ENCODE measurements around the gene PPP1R15B. TPM values are rescaled to one million over a fixed set of nuclear protein-coding genes. Genes with fewer than 3 reads are reported as not detected.

PPP1R15B gene
- total RNA-seq, 1 experiment from 2014 or later: 69.3 TPM

DNA sequence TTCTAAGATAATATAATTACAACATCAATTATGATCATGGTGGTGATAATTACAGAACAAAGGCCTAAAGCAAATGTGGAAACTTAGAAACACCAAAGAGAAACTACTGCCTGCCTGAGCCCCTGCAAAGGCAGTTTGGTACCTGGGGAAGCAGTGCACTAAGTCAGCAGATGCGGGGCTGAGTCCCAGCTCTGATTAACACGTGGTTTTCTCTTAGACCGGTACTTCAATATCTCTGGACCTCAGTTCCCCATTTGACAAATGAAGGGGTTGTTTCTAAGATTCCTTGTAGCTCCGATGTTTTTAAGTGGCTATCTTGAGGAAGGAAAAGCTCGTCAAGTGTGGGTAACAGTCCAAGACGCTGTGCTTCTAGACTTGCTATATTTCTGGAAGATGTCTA lies 35.2 kb downstream of the PPP1R15B start:
- TF ChIP-seq, protein P1, sequence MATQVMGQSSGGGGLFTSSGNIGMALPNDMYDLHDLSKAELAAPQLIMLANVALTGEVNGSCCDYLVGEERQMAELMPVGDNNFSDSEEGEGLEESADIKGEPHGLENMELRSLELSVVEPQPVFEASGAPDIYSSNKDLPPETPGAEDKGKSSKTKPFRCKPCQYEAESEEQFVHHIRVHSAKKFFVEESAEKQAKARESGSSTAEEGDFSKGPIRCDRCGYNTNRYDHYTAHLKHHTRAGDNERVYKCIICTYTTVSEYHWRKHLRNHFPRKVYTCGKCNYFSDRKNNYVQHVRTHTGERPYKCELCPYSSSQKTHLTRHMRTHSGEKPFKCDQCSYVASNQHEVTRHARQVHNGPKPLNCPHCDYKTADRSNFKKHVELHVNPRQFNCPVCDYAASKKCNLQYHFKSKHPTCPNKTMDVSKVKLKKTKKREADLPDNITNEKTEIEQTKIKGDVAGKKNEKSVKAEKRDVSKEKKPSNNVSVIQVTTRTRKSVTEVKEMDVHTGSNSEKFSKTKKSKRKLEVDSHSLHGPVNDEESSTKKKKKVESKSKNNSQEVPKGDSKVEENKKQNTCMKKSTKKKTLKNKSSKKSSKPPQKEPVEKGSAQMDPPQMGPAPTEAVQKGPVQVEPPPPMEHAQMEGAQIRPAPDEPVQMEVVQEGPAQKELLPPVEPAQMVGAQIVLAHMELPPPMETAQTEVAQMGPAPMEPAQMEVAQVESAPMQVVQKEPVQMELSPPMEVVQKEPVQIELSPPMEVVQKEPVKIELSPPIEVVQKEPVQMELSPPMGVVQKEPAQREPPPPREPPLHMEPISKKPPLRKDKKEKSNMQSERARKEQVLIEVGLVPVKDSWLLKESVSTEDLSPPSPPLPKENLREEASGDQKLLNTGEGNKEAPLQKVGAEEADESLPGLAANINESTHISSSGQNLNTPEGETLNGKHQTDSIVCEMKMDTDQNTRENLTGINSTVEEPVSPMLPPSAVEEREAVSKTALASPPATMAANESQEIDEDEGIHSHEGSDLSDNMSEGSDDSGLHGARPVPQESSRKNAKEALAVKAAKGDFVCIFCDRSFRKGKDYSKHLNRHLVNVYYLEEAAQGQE (IDR thresholded peaks at IDR 0.05; ENCODE audit: low read depth): no peak
- TF ChIP-seq, protein P2, sequence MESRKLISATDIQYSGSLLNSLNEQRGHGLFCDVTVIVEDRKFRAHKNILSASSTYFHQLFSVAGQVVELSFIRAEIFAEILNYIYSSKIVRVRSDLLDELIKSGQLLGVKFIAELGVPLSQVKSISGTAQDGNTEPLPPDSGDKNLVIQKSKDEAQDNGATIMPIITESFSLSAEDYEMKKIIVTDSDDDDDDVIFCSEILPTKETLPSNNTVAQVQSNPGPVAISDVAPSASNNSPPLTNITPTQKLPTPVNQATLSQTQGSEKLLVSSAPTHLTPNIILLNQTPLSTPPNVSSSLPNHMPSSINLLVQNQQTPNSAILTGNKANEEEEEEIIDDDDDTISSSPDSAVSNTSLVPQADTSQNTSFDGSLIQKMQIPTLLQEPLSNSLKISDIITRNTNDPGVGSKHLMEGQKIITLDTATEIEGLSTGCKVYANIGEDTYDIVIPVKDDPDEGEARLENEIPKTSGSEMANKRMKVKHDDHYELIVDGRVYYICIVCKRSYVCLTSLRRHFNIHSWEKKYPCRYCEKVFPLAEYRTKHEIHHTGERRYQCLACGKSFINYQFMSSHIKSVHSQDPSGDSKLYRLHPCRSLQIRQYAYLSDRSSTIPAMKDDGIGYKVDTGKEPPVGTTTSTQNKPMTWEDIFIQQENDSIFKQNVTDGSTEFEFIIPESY (IDR thresholded peaks at IDR 0.05; ENCODE audit: extremely low read depth, insufficient replicate concordance, low read length): no peak
- TF ChIP-seq SP1 (IDR thresholded peaks at IDR 0.05; ENCODE audit: low read depth) (no peak), POLR2AphosphoS5 (IDR thresholded peaks at IDR 0.05; ENCODE audit: low read depth, low read length) (no peak), ELF1 (IDR thresholded peaks at IDR 0.05; ENCODE audit: borderline replicate concordance, low read depth) (no peak), ZFX (IDR thresholded peaks at IDR 0.05) (no peak), POLR2A (IDR thresholded peaks at IDR 0.05; ENCODE audit: borderline replicate concordance, extremely low read depth, insufficient read depth, insufficient read length) (no peak), YY1 (IDR thresholded peaks at IDR 0.05; ENCODE audit: extremely low read depth, insufficient replicate concordance, low read depth, low read length) (no peak)
- TF ChIP-seq, protein P3, sequence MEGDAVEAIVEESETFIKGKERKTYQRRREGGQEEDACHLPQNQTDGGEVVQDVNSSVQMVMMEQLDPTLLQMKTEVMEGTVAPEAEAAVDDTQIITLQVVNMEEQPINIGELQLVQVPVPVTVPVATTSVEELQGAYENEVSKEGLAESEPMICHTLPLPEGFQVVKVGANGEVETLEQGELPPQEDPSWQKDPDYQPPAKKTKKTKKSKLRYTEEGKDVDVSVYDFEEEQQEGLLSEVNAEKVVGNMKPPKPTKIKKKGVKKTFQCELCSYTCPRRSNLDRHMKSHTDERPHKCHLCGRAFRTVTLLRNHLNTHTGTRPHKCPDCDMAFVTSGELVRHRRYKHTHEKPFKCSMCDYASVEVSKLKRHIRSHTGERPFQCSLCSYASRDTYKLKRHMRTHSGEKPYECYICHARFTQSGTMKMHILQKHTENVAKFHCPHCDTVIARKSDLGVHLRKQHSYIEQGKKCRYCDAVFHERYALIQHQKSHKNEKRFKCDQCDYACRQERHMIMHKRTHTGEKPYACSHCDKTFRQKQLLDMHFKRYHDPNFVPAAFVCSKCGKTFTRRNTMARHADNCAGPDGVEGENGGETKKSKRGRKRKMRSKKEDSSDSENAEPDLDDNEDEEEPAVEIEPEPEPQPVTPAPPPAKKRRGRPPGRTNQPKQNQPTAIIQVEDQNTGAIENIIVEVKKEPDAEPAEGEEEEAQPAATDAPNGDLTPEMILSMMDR (IDR thresholded peaks at IDR 0.05 in 2 of 3, conservative IDR thresholded peaks at IDR 0.05 in 1 of 3; ENCODE audit: borderline replicate concordance in 1 of 3, insufficient read depth in 1 of 3, low read depth in 2 of 3, low read length in 2 of 3): no peak
- TF ChIP-seq, protein P4, sequence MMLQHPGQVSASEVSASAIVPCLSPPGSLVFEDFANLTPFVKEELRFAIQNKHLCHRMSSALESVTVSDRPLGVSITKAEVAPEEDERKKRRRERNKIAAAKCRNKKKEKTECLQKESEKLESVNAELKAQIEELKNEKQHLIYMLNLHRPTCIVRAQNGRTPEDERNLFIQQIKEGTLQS (IDR thresholded peaks at IDR 0.05): no peak
- intact Hi-C loops (cut with micrococcal nuclease): no loop called here
- H3K9ac ChIP-seq (ENCODE audit: low read length): 0 out of 2 replicates have a peak overlapping the region, but pooled peaks have one; percentile 71
- no TSS peak for BruUV-seq (replicated peaks)
- peak overlapping the region; percentile 89 for H3K4me2 ChIP-seq (ENCODE audit: low read length)
- ChIA-PET CTCF (no interaction called here), RAD21 (ENCODE audit: low non-redundant PET in 1 of 2, low total read pairs in 2 of 2, uncharacterized antibody in 2 of 2, unreplicated experiment in 2 of 2) (interaction anchor here in 1 of 2 experiments (0.6 kb wide), 1 partner anchor 24 kb away, joined by 3 read pairs; no protein-coding TSS in a partner anchor), POLR2A (no interaction called here)
- ATAC-seq (no peak), DNase-seq (ENCODE audit: low read depth, low spot score) (no peak)
- no peaks in the 10 kb centered on the region for H3K9me2 ChIP-seq (ENCODE audit: insufficient read depth)
- H4K20me1 ChIP-seq (ENCODE audit: insufficient read depth): no peaks in the 10 kb centered on the region
- H2AFZ ChIP-seq (ENCODE audit: low read depth, low read length, poor library complexity, severe bottlenecking): no peak overlapping the region
- no peak overlapping the region for H3K27ac ChIP-seq (ENCODE audit: low read depth, low read length)
- no peaks in the 10 kb centered on the region for H3K27me3 ChIP-seq (ENCODE audit: insufficient read depth, low read length)
- H3K79me2 ChIP-seq (ENCODE audit: insufficient read depth, low read length): peaks cover 17% of the 10 kb centered on the region; the same call in 1 of the 2 replicates
- H3K9me3 ChIP-seq (ENCODE audit: control insufficient read depth in 1 of 2, insufficient read depth in 1 of 2, low read depth in 1 of 2, low read length in 2 of 2): no peaks in the 10 kb centered on the region
- H3K36me3 ChIP-seq (ENCODE audit: control insufficient read depth in 1 of 2, insufficient read depth in 2 of 2, low read length in 2 of 2): peaks cover 0 to 2% of the 10 kb centered on the region in 2 experiments; a peak in 1 of 4 replicates
- H3K4me3 ChIP-seq (replicated peaks in 1 of 2; ENCODE audit: low read depth in 1 of 2, low read length in 2 of 2): peak overlapping the region in 1 of 2 experiments; percentile 70; a peak in 1 of 4 replicates
- peaks cover 16 to 30% of the 10 kb centered on the region in 2 experiments for H3K4me1 ChIP-seq (ENCODE audit: control insufficient read depth in 1 of 2, insufficient read depth in 2 of 2, low read length in 2 of 2)

Data from HCT116 (cell line).